GM12892 (cell line): ENCODE results near the gene LGR6.

Source experiments
- POLR2A ChIP-seq: IDR thresholded peaks from 2 replicates; pipeline ENCODE4 v1.6.1; 2011; ENCODE audit warnings: low read depth, low read length, control low read depth
- POLR2AphosphoS5 ChIP-seq: IDR thresholded peaks from 2 replicates; pipeline ENCODE4 v1.6.1; 2011; ENCODE audit warnings: low read depth, low read length, control low read depth
- TAF1 ChIP-seq: IDR thresholded peaks from 2 replicates; pipeline ENCODE4 v1.6.1; 2011; ENCODE audit warnings: low read depth, mild to moderate bottlenecking, control low read depth, low read length, borderline replicate concordance

GRCh38 chr1:202274611-202275010 is 81.0 kb downstream of the LGR6 start:
- TF ChIP-seq POLR2A (no peak), POLR2AphosphoS5 (no peak), TAF1 (no peak)
